NCI-H2029 treated with DMSO at 0.1 percent for 48 hours (cell line): ENCODE measurements around the gene PRR12.

Source experiments
- DNase-seq: peaks from one replicate; lab custom pipeline; 2025; lab: John Stamatoyannopoulos, UW

Gene PRR12

DNA sequence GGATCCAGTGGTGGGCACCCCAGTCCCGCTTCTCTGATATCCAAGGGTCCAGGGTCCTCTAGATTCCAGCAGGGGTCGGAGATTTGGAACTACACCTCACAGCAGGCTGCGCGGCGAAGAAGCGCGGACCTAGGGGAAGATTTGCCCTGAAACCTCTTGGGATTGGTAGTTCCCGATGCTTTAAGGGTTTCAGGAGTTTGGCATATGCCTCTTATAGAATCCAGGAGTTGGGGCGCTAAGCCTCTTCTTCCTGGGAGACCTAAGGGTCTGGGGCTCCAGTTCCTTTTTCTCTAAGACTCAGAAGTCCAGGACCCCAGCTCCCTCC is 75.1 kb downstream of the PRR12 start:
- DNase-seq: no peak

DNA sequence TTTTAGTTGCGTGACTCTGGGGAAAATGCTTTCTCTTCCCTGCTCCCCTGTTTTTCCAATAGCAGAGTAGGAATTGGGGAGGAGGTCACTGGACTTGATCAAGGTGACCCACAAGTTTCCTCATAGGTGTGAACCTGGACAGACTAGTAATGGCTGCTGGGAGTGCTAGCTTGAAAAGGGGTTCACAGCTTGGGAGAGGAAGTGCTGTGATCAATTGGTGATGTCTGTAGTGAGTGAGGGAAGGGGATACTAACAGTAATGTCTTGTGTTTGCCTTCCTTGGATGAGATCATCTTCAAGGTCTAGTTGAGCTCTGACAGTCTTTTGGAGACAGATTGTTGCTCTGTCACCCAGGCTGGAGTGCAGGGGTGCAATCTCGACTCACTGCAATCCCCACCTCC is 76.5 kb downstream of the PRR12 start:
- no peak for DNase-seq

DNA sequence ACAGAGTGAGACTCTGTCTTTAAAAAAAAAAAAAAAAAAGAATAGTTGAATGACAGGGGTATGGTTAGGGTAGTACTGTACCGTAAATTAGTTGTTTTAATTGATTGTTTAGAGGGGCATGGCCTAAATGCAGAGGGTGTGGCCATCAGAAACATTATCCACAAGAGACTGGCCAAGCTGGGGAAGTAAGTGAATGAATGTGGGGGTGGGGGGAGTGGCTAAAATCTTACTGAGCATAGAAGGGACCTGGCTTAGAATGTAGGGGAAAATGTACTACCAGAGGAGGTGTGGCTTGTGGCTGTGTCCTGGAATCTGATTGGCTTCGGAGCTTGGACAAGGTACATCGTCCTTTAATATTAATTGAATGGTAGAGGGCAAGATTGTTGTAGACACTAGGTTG is 78.5 kb downstream of the PRR12 start:
- no peak for DNase-seq

DNA sequence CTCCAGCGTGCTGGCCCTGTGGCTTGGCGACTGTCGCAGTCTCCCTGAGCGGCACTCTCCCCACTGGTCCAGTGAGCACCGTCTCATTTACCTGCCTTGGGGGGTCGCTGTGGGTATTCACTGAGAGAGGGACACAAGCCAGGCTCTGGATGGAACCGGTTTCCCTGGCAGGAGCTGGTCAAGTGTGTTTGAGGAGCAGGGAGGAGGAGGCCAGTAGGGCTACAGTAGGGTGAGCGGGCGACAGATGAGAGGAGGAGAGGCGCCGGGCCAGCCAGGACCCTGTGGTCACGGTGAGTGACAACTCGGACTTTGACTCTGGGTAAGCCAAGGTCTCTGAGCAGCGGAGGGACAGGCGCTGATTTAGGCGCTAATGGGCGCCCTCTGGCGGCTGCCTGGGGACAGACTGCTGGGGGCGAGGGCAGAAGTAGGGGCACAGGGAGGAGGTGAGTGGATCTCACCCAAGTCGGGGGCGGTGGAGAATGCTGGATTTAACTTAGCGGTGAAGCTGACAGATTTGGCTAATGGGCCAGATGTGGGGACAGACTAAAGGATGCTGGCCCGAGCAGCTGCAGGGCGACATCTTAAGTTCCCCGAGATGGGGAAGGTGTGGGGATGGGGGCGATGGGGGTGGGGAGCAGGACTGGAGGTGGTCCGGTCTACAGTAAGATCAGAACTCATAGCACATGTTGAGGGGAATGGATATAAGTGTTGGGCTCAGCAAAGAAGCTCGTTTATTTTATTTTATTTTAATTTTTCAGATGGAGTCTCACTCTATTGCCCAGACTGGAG is 81.3 kb downstream of the PRR12 start:
- peak; percentile 33 for DNase-seq
